CD1c-positive myeloid dendritic cell (primary cell): Measurements from ENCODE around the gene IGF2BP1.
"Not testable (repeated sequence)": the region's sequence is repeated elsewhere in the genome, so short reads cannot be mapped to it uniquely, and the experiment has no call there.

Source experiments
- DNase-seq: peaks from one replicate; pipeline ENCODE4 v3.0.0-alpha.2; 2016; ENCODE audit errors: extremely low spot score

The IGF2BP1 gene

DNA sequence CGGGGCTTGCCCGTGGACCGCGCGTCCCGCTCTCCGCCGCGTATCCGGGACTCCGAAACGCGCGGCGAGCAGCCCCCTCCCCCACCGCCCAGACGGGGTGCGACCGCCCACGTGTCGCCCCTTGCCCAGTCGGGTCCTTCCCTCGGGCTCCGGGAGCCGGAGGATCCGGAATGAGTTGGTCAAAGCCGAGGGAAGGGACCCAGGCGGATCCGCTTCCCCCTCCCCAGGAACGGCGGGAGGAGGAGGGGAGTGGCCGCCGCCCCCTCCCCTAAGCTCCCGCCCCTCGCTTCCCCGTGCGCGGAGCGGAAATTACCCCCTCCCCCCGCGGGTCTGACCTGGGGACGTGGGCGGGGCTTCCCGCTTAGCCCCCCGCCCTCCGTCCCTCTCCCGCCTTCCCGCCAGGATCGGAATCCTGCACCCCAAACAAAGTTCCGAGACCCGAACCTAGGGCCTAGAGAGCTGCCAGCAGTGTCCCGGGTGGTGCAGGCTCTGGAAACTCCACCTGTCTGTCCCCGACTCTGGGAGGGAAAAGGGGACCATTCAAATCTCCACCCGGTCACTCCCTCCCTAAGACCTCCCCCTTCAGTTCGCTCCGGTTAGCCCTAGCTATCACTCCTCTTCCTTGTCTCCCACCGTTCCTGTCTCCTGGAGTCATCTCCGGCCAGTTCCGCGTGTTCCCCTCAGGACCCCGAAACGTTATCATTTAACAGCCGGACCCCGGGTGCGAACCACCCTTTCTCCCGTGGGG lies 1.0 kb upstream of the IGF2BP1 start:
- no peak for DNase-seq

DNA sequence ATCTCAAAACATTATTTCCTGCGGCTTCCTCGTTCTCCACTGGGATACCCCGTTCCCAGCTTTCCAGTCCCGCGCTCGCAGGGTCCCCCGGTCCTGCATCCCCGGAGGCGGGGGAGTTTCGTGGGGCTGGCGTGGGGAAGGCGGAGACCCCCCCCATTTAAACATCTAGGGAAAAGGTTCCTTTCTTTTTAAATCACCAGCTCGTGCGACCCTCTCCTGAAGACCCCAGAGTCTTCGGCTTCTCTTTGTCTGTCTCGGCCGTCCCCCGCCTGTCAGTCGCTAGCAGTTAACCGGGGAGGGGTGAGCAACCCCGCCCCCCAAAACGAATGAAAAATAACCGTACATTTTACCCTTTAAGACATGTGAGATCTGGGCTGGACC lies 473 bp upstream of the IGF2BP1 start:
- no peak for DNase-seq

DNA sequence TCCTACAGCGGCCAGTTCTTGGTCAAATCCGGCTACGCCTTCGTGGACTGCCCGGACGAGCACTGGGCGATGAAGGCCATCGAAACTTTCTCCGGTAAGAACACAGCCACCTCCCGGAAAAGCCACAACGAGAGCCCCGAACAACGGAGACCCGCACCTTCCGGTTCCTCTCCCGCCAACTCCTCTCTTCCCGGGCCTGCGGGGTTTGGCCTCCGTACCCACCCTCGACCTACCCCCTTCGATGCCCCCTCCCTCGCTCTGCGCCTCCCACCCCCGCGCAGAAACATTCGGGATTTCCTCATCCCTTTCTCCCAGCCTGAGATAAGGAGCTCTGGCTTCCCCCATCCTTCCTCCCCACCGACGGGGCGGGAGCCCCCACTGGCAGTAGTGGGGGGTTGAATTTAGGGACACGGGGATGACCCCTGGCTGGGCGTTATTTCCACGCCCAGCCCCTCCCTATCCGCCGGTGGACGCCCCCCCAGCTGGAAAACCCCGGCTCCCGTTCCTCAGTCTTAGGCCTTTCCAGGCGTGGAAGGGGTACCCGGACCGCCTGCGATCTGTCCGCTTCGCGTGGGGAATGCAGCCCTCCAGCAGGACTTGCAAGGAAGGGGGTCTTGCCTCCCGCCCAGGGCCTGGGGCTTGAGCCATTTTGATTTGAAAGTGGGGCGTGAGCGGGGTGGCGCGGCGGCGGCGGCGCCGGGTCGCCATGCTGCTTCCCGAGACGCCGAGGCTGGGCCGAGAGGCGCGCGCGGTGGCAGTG lies 822 bp downstream of the IGF2BP1 start:
- DNase-seq = no peak

DNA sequence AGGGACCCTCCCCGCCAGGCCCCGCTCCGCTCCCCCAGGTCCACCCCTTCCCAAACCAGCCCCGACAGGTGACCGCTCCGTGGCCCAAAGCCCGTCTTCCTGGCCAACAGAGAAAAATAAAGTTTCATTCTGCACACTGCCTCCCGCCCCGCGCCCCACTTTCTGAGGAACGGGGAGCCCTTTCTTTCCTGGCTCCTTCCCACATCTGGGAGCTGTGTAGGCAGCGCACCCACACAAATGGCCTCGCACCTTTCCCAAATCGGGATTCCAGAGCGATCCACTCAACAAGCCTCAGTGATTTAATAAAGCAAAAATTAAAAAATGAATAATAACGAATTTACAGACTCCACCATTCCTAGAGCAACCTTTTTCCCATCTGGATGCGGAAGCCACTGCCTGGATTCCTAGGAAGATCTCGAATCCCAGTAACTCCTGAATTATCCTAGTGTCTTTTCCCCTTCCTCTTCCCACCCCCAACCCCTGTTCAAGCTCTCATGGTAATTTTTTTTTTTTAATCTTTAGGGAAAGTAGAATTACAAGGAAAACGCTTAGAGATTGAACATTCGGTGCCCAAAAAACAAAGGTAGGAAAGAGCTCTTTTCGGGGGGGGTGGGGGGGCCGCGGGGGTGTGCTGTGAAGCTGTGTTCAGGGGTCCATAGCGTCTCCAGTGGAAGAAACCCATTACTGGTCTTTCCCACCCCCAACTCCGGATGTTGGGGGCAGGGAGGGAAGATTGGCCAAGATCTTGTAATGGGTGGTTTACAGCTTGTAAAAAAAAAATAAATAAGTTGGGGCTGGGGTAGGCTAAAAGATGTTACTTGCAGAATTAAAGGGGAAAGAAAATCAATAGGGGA lies 1.6 kb downstream of the IGF2BP1 start:
- DNase-seq = no peak

DNA sequence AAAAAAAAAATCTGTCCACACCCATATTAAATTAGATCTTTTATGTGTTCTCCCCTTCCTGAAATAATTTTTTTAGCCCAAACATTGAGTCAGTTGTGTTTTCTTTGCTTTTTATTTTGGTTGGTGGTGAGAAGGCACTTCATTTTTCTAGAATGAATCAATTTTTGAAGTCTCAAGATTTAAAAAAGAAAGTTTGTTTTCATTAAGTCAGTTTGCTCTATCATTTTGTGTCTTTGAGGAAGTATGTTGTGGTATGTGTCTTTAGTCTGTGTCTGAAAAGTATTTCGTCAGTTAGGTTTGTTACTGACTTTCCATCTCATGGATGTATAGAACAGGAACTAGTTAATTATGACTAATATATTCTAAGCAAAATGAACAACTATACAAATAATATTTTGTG lies 3.8 kb downstream of the IGF2BP1 start:
- DNase-seq = peak; percentile 50

DNA sequence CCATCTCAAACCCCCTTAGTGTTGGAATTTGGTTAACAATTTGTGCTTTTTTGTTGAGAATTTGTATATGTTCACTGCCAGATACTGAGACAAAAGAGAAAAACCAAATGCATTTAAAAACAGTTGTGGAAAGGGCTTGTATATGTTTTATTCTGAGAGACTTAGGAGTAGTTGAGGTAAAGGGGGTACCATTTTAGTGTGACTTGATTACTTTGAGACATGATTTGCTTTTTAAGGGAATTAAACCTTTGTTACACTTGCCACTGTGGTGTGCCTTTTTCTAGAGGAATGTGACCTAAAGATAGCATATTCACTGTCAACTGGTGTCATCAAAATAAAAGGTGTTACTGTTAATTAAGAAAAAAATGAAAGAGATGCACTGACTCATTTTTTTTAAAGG lies 4.5 kb downstream of the IGF2BP1 start:
- DNase-seq = no peak

DNA sequence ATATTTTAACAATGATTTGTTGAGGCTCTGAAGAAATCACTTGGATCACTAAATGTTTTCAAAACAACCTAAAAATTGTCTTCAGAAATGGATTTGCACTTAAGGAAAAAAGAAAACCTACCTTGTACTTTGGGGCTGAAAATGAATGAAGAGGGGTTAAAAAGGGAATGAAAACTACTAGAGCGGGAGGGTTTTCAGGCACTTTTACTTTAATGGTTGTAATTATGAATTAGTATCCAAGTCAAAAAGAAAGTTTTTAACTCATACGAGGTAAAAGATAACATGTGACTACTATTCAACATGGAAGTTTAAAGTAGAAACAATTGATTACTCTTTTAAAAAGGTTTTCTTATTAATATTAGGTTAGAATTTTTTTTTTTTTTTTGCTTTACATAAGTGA lies 5.1 kb downstream of the IGF2BP1 start:
- DNase-seq = no peak

DNA sequence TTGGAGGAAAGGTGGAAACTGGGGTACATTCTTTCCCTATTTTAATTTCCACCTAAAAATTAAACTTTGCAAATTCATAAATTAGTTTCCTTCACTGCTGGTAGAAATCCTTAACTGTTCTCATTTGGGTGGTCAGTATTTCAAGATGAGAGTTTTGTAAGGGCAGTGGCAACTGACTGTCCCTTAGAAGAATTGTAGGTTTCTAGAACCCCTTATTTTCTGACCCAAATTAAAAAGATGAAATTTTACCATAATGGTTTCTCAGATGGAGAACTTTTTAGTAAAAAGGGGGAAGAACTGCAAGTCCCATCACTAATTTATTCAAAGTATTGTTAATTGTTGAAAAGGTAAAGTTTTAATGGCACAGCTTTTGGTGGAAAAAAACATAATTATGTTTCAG lies 5.6 kb downstream of the IGF2BP1 start:
- DNase-seq = no peak

DNA sequence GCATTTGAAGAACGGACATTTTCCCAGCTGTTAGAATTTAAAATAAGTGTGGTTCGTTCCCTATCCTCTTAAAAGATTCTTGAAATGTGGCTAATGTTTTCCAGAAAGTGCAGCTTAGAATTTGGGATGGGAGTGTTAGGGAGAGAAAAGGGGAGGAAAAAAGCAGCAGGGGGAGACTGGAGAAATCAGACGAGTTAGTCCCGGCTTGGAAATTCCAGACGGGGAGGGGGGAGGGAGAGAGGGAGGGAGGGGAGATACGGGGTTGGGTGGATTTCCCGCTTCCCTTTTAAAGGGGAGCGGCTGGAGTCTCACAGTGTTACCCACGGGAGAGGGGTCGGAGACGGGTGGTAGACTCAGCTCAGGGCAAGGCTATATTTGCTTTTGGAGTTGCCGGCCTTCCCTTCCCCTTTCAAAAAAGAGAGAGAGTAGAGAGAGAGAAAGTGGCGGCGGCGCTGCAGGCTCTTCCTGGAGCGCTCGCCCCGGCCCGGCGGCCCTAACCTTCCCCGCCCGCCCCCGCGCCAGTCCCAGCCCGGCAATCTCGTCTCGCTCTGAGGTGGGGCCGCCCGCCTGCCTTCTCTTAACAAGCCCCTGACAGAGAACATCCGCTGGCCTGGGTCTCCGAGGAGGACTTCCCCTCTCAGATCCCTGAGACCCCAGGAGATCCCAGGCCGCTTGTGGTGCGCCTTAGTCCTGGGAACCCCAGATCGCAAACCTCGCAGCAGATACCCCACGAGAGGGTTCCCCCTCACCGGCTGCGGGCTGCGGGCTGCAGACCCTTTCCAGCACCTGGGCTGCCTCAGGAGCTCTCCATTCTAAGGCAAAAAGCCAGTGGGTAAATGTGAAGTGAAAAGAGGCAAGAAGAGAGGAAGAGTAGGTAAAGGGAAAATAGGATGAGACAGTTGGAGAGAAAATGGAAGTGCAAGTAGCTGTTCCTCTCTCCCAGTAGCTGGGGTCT lies 6.6 kb downstream of the IGF2BP1 start:
- DNase-seq = no peak

DNA sequence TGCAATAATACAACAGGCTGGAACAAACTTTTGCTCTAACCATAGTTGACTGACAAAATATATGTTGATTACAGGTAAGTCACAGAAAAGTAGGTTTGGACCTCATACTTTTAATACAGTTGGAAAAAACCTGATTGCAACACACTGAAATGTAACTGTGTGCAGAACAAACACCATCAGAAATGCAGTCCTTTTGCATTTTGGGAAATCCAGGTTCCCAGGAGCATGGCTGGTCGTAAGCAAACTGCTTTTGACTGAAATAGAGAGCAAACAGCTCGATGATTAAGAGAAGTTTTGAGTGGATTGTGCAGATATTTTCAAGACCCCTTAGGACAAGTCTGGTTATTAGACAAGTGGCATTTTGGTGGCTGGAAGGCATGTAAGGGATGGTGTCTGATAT lies 8.0 kb downstream of the IGF2BP1 start:
- DNase-seq = no peak

DNA sequence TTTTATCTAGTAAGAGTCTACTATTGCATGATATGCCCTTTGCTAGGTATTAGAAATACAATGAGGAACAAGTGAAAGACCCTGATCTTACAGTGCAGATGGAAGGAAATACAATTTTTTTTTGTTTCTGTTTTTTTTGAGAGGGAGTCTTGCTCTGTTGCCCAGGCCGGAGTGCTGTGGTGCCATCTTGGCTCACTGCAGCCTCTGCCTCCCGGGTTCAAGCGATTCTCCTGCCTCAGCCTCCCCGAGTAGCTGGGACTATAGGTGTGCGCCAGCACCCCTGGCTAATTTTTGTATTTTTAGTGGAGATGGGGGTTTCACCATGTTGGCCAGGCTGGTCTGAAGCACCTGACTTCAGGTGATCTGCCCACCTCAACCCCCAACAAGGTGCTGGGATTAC lies 11.7 kb downstream of the IGF2BP1 start:
- not testable (repeated sequence) for DNase-seq

DNA sequence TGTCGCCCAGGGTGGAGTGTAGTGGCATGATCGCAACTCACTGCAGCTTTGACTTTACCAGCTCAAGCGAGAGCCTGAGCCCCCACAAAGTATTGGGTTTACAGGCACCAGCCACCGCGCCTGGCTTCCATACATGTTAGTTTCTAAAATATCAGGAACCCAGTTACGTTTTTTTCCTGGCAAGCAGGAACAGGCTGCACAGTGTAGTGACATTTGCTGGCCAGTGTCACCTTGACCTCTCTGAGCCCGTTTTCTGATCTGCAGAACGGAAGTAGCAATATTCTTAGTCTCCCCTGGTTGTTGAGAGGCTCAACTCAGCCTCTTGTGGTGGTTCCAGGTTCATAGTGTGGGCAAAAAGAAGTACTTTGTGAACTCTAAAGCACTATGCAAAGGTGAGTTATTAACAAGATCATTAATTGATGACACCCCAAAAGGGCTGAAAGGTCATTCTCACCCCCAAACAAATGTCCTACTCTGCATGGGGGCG lies 15.6 kb downstream of the IGF2BP1 start:
- no peak for DNase-seq

DNA sequence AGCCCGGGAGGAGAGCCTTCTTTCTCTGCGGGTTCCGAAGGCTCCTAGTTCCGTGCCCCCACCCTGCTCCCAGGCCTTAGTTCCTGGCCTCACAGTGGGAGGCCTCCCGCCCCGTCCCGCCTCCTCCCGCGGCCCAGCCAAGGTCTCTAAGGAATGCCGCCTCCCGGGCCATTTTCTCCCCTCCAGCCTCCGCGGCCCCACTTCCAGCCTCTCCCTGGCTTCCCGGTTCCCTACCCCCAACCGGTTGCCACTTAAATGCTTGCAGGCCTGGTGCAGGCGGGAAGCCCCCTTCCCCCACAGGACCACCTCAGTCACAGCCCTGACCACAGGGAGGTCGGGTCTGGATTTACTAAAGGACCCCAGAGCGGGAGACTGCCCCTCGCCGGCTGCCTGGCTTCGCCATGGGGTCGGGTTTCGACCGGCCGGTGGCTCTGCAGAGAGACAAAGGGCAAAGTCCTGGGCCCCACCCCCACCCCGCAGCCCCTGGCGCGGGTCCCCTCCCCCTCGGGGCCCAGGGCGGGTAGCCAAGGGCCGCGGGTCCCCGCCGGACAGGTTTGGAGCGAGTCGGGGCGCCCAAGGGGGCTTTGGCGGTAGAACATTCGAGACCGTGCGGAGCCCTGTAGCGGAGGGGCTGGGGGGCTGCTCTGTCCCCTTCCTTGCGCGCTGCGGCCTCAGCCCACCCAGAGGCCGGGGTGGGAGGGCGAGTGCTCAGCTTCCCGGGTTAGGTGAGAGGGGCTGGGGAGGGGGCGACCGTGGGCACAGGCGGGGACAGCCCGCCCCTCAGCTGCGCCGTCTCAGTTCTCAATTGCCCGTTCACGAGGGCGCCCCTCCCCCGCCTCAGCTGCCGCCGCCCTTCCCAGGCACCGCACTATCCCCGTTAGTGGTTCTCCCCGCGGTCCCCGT lies 16.4 kb downstream of the IGF2BP1 start:
- DNase-seq = no peak

DNA sequence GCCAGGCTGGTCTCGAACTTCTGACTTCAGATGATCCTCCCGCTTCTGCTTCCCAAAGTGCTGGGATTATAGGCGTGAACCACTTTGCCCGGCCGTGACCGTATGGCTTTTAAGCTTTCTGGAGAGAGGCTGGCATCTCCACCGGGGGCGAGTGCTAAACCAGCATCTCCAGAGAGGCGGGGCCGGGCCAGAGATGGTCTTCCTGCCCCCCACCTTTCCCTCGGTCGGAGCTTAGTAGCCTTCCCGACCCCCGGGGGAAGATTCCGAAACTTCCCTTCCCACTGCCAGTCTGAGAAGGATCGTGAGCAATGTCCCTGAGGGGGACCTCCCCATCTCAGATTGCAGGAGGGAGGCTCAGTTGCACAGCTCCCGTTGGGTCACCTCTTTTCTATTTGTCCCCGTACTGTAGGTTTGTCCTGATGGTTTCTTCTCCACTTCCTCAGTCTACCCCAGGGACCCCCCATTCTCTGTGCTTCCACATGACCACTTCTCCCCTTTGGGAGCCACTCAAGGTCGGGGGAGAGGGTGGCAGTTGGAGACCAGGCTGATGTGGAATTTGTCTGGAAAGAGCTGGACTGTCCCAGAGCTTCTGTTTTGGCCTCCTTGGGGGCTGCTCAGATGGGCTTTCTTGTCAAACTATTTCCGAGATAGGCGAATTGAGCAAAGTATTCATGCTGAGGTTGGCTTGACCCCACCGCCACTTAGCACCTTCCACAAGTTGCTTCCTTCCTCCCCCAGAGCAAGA lies 18.2 kb downstream of the IGF2BP1 start:
- no peak for DNase-seq

DNA sequence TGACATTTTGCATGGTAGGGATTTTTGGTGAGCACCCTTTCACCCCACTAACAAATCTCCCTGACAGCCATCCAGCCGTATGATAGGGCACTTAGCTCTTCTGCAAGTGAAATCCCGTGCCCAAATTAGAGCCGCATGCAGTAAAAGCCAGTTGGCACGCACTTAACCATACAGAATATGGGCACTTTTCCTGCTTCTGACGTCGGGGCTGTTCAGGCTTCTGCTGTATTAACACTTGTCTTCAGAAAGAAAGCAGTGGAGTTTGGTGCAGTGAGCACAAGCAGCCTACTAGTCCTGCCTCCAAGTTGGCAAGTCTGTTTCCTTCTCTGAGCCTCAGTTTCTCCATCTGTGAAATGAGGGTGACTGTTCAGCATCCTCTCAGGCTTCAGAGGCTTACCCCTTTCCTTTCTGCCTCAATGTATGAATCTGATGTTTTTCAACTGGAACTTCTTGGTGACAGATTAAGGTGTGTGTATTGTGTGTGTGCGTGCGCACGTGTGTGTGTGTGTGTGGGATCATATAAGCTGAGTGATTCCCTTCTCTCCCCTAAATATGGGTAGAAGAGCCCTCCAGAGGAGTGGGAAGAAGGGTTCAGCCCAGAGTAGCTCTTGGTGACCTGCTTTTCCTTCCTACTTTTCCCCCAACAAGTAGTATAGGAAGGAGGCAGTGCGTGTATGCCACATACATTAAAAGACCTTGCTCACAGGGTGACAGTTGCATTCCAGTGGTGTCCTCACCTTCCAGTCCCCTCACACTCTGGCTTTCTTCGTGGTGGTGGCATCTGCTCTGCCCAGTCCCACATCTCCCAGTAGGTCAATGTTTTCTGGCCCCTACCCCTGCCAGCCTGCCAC lies 19.0 kb downstream of the IGF2BP1 start:
- DNase-seq = no peak

DNA sequence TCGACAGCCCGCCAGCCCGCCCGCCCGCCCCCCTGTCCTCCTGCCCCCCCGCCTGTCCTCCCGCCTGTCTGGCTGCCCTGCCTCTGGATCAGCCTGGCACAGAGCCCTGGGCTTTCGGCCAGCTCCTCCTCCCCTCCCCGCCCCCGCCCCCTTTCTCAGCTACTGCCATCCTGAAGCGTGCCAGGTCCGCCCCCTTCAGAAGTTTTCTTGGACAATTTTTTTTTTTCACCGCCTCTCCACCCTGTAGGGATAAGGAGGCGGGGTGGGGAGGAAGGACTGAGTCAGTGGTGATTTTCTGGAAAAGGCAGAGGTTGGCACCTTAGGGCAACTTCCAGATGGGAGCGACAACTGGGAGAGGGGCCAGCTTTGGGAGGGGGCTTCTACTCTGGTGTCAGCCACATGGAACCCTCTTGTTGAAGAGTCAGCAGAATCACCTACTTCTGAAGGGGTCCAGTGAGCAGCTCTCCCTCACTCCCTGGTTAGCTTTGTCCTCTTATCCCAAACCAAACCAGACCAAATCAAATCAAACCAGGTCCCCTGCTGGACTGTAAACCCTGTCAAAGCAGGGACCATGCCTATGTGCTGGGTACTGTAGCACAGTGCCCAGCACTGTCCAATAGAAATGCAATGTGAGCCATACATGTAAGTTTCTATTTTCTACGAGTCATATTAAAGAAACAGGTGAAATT lies 19.7 kb downstream of the IGF2BP1 start:
- no peak for DNase-seq

DNA sequence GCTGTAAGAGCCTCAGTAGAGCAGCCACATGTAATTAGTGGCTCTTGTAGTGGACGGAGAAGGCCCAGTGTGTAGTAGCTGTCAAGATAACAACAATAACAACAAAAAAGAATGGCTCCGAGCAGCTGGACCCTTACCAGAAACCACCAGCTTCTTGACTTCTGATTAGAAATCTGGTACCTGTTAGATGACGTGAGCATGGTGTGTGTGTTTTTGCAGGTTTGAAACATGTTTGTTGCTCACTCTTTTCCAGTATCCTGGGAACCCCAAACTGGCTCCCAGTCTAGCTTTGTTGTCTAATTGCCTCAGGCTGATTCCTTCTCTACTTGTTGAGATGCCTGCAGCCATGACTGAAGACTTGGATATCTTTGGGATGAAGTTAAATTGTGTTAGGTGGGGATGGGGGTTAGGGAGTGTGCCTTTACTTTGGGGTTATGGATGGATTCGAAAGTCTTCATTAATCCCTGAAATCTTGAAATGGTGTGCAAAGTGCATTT lies 21.0 kb downstream of the IGF2BP1 start:
- no peak for DNase-seq

DNA sequence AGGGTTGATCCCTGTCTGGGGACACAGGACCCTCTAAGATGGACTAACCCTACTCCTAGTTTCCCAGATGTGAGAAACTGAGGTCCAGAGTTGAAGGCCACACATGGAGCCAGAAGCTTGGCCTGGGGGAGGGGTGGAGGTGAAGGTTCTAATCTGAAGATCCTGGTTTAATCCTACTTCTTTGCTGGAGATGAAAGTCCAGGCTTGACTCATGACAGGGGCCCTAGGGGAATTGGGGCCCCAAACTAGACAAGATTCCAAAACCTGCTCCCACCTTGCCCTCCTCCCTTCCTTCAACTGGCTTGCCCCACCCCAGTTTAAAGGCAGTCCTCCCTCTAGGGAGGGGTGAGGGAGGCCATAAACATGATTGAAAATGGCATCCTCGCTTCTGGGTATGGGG lies 21.6 kb downstream of the IGF2BP1 start:
- no peak for DNase-seq
